Stomach smooth muscle (tissue), 2 donors: ENCODE results near the gene RNF152.
"Not testable (repeated sequence)": the region's sequence is repeated elsewhere in the genome, so short reads cannot be mapped to it uniquely, and the experiment has no call there.

Experiments used
- H3K27ac ChIP-seq: one replicate; pipeline ENCODE4 v1.7.0; 2013; ENCODE audit warnings: mild to moderate bottlenecking, low read length, inconsistent platforms
- H3K27me3 ChIP-seq, 2 donors: one replicate each; pipeline ENCODE4 v1.7.0; 2013; ENCODE audit warnings: low read length in 2 of 2; ENCODE audit not compliant: insufficient read depth in 2 of 2, control insufficient read depth in 1 of 2
- H3K36me3 ChIP-seq, 2 donors: one replicate each; pipeline ENCODE4 v1.7.0; 2013; ENCODE audit warnings: low read length in 2 of 2; ENCODE audit not compliant: control insufficient read depth in 2 of 2, insufficient read depth in 2 of 2
- H3K4me1 ChIP-seq: one replicate; pipeline ENCODE4 v1.7.0; 2013; ENCODE audit warnings: low read length; ENCODE audit not compliant: control insufficient read depth, insufficient read depth
- H3K4me3 ChIP-seq, 2 donors: one replicate each; pipeline ENCODE4 v1.7.0; 2013; ENCODE audit warnings: low read length in 2 of 2
- H3K9ac ChIP-seq, 2 donors: one replicate each; pipeline ENCODE4 v1.7.0; 2013; ENCODE audit warnings: low read length in 2 of 2, mild to moderate bottlenecking in 1 of 2
- H3K9me3 ChIP-seq, 2 donors: one replicate each; pipeline ENCODE4 v1.7.0; 2013; ENCODE audit warnings: low read length in 2 of 2; ENCODE audit not compliant: control insufficient read depth in 2 of 2
- donor health status: healthy.
- donor health status: Pancreatic carcinoma.

RNF152 gene

DNA sequence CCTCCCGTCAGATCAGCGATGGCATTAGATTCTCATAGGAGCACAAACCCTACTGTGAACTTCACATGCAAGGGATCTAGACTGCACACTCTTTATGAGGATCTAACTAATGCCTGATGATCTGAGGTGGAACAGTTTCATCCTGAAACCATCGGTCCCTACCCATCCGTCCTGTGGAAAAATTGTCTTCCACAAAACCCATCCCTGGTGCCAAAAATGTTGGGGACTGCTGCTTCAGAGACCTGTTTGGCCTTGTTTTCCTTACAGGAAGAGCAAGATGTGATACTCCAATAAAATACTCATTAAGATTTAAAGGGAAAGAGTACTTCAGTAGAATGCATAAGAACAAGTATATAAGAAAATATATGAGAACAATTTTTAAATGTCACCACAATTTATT is 71.1 kb downstream of the RNF152 start:
- H3K9ac ChIP-seq = no peak overlapping the region
- H3K27me3 ChIP-seq = no peaks in the 10 kb centered on the region
- H3K27ac ChIP-seq = no peak overlapping the region
- H3K36me3 ChIP-seq = no peaks in the 10 kb centered on the region
- no peaks in the 10 kb centered on the region for H3K4me1 ChIP-seq
- no peak overlapping the region for H3K4me3 ChIP-seq
- H3K9me3 ChIP-seq = no peaks in the 10 kb centered on the region

DNA sequence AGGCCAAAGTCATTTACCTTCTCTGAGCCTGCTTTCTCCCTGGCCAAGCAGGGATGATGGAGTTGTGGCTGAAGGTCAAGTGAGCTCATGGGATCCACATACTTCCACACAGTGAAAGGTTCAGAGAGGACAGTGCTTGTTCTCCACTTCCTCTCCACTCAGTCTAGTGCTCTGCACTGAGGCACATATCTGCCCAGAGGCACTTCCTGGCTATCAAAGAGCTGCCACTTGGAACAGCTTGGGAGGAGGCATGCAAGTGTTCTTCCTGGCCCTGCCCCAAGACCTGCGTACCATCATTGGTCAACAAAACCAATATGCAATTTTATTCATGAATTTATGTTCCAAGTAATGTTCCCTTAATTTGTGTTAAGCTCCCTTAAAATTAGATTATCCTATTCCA is 71.9 kb downstream of the RNF152 start:
- Histone ChIP-seq H3K4me3 (no peak overlapping the region), H3K27ac (no peak overlapping the region), H3K27me3 (no peaks in the 10 kb centered on the region), H3K36me3 (peaks cover 2% of the 10 kb centered on the region in 2 donors), H3K4me1 (no peaks in the 10 kb centered on the region), H3K9ac (no peak overlapping the region), H3K9me3 (no peaks in the 10 kb centered on the region)

DNA sequence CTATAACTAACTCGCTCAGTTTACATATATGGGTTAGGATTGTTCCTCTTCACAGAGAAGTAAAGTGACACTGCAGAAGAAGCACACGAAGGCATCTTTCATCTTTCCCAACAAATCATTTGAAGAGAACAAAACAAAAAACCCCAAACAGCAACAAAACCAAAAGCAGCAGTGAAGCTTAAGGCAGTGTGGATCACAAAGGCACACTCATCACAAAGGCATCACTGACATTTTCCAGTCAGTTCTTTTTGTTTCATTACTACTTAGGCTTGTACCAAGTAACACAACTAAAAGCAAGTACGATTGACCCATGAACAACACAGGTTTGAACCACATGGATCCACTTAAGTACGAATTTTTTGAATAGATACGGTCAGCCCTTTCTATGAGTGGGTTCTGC is 75.7 kb downstream of the RNF152 start:
- peaks cover 8 to 9% of the 10 kb centered on the region in 2 donors for H3K36me3 ChIP-seq
- H3K9me3 ChIP-seq = no peaks in the 10 kb centered on the region
- H3K9ac ChIP-seq = no peak overlapping the region
- no peak overlapping the region for H3K27ac ChIP-seq
- no peak overlapping the region for H3K4me3 ChIP-seq
- no peaks in the 10 kb centered on the region for H3K27me3 ChIP-seq
- no peaks in the 10 kb centered on the region for H3K4me1 ChIP-seq

DNA sequence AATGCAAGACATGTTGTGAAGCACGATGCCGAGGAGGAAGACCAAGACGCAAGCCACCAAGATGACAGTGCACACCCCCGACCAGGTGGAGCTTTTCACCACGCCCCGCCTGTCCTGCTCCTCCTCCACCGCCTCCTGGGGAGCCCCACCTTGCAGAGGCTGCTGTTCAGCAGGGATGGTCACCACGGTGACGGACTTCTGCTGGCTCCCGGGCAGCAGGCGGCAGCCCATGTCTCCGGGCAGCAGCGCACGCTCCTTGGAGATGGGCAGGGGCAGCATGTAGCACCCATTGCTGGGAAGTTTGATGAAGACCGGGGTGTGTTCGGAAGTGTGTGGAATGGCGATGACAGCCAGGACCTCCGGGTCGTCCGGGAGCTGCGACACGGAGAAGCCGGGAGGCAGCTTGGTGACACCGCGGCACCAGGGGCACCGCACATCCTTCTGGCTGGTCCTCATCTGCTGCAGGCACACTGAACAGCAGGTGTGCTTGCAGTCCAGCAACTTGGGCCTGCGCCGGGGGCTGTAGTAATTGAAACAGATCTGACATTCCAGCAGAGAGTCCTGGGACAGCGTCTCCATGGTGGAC is 76.8 kb downstream of the RNF152 start:
- H3K9ac ChIP-seq = no peak overlapping the region
- peaks cover 8 to 9% of the 10 kb centered on the region in 2 donors for H3K36me3 ChIP-seq
- H3K4me3 ChIP-seq = no peak overlapping the region
- no peaks in the 10 kb centered on the region for H3K27me3 ChIP-seq
- no peak overlapping the region for H3K27ac ChIP-seq
- no peaks in the 10 kb centered on the region for H3K4me1 ChIP-seq
- no peaks in the 10 kb centered on the region for H3K9me3 ChIP-seq

DNA sequence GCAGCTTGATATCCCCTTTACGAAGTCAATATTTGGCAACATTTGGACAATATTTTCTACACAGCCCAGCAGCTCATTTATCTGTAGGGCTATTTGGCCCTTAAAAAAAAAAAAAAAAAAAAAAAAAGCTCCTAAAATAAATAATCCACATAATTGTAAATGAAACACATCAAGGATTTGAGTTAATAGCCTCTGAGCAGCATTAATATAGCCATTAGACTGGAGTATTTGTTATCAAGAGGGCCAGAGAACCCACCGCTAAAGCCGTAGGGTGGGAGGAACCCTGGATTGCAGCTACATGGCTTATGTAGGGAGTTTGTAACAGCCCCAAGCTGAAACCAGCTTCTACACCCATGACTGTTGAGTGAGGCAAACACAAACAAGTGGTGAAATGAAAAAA is 84.5 kb downstream of the RNF152 start:
- Histone ChIP-seq H3K4me1 (no peaks in the 10 kb centered on the region), H3K27ac (peak overlapping the region; percentile 2), H3K4me3 (no peak overlapping the region), H3K9me3 (no peaks in the 10 kb centered on the region), H3K36me3 (no peaks in the 10 kb centered on the region), H3K27me3 (no peaks in the 10 kb centered on the region), H3K9ac (no peak overlapping the region)

DNA sequence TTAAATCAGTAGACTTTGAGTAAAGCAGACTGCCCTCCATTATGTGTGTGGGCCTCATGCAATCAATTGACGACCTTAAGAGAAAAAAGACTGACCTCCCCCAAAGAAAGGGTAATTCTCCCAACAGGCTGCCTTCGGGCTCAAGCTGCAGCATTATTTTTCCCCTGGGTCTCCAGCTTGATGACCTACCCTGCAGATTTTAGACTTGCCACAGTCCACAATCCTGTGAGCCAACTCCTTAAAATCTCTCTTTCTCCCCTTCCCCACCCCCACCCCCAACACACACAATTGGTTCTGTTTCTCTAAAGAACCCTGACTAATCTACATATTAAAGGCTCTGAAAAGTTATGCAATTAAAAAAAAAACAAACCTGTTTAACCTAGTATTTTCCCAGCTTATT is 89.4 kb downstream of the RNF152 start:
- no peak overlapping the region for H3K27ac ChIP-seq
- no peaks in the 10 kb centered on the region for H3K27me3 ChIP-seq
- no peaks in the 10 kb centered on the region for H3K36me3 ChIP-seq
- H3K9ac ChIP-seq = no peak overlapping the region
- no peaks in the 10 kb centered on the region for H3K9me3 ChIP-seq
- no peak overlapping the region for H3K4me3 ChIP-seq
- H3K4me1 ChIP-seq = no peaks in the 10 kb centered on the region

DNA sequence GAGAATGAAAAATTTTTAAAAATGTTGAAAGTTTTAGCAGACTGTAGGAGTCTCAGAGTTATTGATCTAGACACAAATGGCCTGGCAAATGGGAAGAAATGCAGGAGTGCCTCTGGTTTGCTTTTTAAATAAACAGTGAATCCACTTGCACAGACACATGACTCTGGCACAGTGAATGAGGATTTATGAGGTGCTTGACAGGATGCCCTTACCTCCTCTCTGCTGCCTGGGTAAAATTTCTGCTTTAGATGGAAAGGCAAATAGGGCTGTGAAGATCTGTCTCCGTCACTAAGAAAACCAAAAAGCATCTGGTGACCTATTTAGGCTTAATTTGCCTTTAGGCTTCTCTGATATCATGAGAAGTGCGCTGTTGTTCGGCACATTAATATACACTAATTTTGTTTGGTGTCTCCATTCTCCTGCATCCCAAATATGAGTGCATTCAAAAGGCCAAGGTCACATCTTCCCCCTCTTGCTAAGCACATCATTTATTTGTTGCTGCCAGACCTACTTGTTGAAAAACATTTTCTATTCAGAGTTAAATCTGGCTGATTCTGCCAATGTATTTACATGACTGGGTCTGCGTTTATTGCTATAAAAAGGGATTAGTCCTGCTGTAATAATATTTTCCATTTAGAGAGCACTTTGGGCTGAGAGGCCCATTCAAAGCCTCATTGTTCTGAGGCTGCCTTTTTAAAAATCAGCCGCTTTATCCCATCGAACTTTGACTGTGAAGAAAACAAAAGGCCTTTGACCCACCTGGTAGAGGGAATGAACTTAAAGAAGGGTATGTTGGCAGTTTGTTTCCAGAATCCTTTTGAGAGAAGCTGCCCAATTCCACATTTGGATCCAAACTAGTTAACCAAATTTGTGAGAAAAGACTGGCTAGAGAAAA is 94.9 kb downstream of the RNF152 start:
- no peak overlapping the region for H3K4me3 ChIP-seq

DNA sequence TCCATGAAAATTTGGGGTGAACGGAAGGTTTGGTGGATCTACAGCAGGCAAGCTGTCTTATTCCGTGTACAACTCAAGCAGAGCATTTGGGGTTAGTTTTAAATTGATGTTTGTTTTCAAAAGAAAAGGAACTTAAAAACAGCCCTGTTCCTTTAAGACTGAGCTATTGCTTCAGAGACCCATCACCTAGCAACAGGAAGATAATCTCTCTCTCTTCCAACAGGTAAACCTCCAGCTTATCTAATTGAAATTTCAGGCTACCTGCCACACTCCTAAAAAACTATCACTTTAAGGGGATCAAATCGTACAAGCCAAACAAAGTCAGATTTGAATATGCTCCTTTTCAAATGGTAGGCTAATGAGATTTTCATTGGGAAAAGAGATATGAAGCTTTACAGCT is 101.8 kb downstream of the RNF152 start:
- no peak overlapping the region for H3K9ac ChIP-seq
- H3K4me3 ChIP-seq = no peak overlapping the region
- H3K36me3 ChIP-seq = no peaks in the 10 kb centered on the region
- no peaks in the 10 kb centered on the region for H3K4me1 ChIP-seq
- no peak overlapping the region for H3K27ac ChIP-seq
- H3K9me3 ChIP-seq = no peaks in the 10 kb centered on the region
- no peaks in the 10 kb centered on the region for H3K27me3 ChIP-seq

More for the DNA sequence above, 94.9 kb downstream of the RNF152 start:
- Histone ChIP-seq H3K27me3 (no peaks in the 10 kb centered on the region), H3K27ac (no peak overlapping the region), H3K4me1 (no peaks in the 10 kb centered on the region), H3K36me3 (no peaks in the 10 kb centered on the region), H3K9ac (no peak overlapping the region), H3K9me3 (peaks cover 0 to 6% of the 10 kb centered on the region in 2 donors)

DNA sequence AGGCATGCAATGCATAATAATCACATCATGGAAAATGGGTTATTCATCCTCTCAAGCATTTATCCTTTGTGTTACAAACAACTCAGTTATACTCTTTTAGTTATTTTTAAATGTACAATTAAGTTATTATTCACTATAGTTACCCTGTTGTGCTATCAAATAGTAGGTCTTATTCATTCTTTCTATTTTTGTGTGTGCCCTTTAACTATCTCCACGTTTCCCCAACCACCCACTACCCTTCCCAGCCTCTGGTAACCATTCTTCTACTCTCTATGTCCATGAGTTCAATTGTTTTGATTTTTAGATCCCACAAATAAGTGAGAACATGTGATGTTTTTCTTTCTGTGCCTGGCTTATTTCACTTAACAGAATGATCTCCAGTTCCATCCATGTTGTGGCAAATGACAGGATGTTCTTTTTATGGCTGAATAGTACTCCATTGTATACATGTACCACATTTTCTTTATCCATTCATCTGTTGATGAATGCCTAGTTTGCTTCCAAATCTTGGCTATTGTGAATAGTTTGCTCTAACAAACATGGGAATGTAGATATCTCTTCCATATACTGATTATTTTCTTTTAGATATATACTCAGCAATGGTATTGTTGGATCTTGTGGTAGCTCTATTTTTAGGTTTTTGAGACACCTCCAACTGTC is 105.7 kb downstream of the RNF152 start:
- not testable (repeated sequence) for H3K4me3 ChIP-seq, H3K36me3 ChIP-seq, H3K4me1 ChIP-seq, H3K9me3 ChIP-seq, H3K9ac ChIP-seq, H3K27ac ChIP-seq, H3K27me3 ChIP-seq

DNA sequence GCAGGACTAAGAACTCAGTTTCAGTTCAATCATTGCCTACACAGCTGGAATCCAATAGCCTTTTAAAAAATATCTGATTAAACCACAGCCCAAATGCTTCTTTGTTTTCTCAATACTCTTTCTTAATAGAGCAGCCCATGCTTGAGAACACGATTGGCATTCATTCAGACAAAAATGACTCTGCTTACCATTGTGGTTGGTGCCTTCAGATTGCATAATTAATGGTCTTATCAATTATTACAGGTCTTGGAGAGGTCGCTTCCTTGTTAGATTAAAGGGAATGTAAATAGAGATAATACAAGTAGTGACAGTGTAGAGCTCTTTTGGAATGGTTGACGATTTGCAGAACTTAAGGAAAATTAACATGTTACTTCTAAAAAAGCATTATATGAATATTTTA is 107.2 kb downstream of the RNF152 start:
- no peaks in the 10 kb centered on the region for H3K4me1 ChIP-seq
- no peaks in the 10 kb centered on the region for H3K27me3 ChIP-seq
- no peak overlapping the region for H3K9ac ChIP-seq
- H3K4me3 ChIP-seq = no peak overlapping the region
- no peaks in the 10 kb centered on the region for H3K36me3 ChIP-seq
- no peaks in the 10 kb centered on the region for H3K9me3 ChIP-seq
- no peak overlapping the region for H3K27ac ChIP-seq

DNA sequence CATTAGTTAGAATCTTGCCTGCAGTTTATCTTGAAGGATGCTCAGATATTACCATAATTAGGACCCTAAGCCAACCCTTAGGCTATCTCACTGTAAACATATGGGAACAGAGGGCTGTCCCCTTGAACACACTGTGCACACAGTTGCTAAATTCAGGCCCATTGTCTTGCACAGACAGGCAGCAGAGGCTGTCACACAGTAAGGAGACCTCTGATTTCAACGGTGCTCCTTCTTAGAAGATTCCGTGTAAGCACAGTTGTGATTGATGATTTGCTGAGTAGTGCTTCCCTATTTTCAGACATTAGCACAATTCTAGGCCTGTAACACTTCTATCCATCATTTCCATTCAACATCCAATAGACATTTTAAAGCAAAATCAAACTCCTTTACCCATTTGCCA is 108.0 kb downstream of the RNF152 start:
- H3K27me3 ChIP-seq = no peaks in the 10 kb centered on the region
- H3K27ac ChIP-seq = no peak overlapping the region
- H3K36me3 ChIP-seq = no peaks in the 10 kb centered on the region
- H3K4me3 ChIP-seq = no peak overlapping the region
- H3K9me3 ChIP-seq = no peaks in the 10 kb centered on the region
- no peaks in the 10 kb centered on the region for H3K4me1 ChIP-seq
- no peak overlapping the region for H3K9ac ChIP-seq
